ENCODE data around the gene RALY.

GRCh38 chr20:33981964-33982363, 11.7 kb upstream of the RALY start:
- TF ChIP-seq CTCF (conservative IDR thresholded peaks at IDR 0.05; ENCODE audit: low read depth, low read length) (no peak), EZH2 (IDR thresholded peaks at IDR 0.05; ENCODE audit: borderline replicate concordance, low read depth, low read length, poor library complexity, severe bottlenecking) (no peak)
